ENCODE data around the gene HMGN5. TPM values are rescaled to one million over a fixed set of nuclear protein-coding genes. Genes with fewer than 3 reads are reported as not detected.

HMGN5 gene
- total RNA-seq, 1 donor = 2.0 TPM

DNA sequence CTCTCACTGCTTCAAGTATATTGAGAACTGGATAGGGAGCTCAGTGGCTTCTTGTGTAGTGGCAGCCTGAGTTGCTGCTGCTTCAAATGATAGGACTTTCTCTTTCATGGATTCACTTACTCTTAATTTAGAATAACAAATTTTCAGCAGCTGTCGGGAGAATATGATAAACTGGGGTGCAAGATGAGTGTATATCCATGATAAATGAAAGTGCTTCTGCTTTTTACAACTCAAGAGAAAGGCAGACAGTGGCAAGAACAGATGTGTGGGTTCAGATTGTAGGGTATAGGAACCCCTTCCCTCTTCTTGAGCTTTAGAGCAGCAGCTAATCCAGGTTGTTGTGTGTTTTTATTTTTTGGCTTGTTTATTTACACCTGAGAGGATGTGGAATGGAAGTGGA is 1.2 kb upstream of the HMGN5 start:
- DNase-seq (ENCODE audit: low read depth) = no peak
- peak overlapping the region; percentile 79 for H3K4me3 ChIP-seq (ENCODE audit: low read depth, low read length)
- TF ChIP-seq, protein P1, sequence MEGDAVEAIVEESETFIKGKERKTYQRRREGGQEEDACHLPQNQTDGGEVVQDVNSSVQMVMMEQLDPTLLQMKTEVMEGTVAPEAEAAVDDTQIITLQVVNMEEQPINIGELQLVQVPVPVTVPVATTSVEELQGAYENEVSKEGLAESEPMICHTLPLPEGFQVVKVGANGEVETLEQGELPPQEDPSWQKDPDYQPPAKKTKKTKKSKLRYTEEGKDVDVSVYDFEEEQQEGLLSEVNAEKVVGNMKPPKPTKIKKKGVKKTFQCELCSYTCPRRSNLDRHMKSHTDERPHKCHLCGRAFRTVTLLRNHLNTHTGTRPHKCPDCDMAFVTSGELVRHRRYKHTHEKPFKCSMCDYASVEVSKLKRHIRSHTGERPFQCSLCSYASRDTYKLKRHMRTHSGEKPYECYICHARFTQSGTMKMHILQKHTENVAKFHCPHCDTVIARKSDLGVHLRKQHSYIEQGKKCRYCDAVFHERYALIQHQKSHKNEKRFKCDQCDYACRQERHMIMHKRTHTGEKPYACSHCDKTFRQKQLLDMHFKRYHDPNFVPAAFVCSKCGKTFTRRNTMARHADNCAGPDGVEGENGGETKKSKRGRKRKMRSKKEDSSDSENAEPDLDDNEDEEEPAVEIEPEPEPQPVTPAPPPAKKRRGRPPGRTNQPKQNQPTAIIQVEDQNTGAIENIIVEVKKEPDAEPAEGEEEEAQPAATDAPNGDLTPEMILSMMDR (IDR thresholded peaks at IDR 0.05; ENCODE audit: insufficient read depth, low read length) = no peak

DNA sequence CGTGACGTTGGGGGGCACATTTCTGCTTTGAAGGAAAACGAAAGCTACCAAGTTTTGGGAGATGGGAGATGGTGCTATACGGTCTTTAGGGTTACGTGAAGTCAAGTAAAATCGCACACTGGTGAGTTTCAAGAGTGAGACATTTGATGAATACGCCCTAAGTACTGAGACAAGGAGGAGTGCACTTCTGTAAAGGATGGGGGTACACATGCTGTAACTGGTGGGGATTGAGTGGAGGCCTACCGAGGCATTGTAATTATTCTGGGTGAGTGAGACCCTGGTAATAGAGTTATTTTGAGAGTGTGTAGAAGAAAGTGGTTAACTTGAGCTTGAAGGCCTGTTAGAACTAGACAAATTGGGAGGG is 725 bp upstream of the HMGN5 start:
- TF ChIP-seq, protein P1 (IDR thresholded peaks at IDR 0.05; ENCODE audit: insufficient read depth, low read length) = no peak
- DNase-seq (ENCODE audit: low read depth) = peak; percentile 27
- H3K4me3 ChIP-seq (ENCODE audit: low read depth, low read length) = peak overlapping the region; percentile 79

DNA sequence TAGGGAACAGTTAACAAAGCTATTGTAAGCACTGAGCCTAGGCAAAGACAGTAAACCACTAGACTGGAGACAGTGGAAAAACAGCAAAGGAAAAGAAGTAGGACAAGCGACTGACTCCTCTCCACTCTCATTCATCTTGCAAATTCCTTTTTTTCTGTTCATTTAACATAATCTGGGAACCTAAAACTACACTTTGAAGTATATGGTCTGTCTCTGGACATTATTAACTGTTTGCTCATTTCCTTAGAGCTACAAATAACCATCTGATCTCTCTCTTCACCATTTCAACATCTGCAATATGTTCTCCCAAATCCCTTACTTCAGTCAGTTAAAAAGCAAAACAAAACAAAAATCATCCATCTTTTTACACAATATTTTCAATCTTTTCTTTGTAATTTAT is 642 bp downstream of the HMGN5 start:
- DNase-seq (ENCODE audit: low read depth) = peak; percentile 15
- H3K4me3 ChIP-seq (ENCODE audit: low read depth, low read length) = peak overlapping the region; percentile 79
- TF ChIP-seq, protein P1 (IDR thresholded peaks at IDR 0.05; ENCODE audit: insufficient read depth, low read length) = no peak

- TF ChIP-seq, protein P1 (IDR thresholded peaks at IDR 0.05; ENCODE audit: insufficient read depth, low read length) = peak; percentile 62
- H3K4me3 ChIP-seq (ENCODE audit: low read depth, low read length) = no peak overlapping the region
- peak; percentile 66 for DNase-seq (ENCODE audit: low read depth)
Observed at GRCh38 chrX:81195712-81196111, 6.0 kb downstream of the HMGN5 start.

DNA sequence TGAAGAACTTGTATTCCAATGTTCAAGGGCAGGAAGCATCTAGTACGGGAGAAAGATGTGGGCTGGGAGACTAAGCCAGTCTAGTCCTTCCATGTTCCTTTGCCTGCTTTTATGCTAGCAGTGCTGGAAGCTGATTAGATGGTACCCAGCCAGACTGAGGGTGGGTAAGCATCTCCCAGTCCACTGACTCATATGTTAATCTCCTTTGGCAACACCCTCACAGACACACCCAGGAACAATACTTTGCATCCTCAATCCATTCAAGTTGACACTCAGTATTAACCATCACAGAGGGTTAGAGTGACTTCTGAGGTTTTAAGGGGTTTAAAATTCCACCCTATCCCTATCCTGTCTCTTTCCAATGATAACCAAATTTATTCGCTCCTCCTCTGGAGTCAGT is 6.5 kb downstream of the HMGN5 start:
- TF ChIP-seq, protein P1 (IDR thresholded peaks at IDR 0.05; ENCODE audit: insufficient read depth, low read length) = no peak
- peak; percentile 17 for DNase-seq (ENCODE audit: low read depth)
- no peak overlapping the region for H3K4me3 ChIP-seq (ENCODE audit: low read depth, low read length)

DNA sequence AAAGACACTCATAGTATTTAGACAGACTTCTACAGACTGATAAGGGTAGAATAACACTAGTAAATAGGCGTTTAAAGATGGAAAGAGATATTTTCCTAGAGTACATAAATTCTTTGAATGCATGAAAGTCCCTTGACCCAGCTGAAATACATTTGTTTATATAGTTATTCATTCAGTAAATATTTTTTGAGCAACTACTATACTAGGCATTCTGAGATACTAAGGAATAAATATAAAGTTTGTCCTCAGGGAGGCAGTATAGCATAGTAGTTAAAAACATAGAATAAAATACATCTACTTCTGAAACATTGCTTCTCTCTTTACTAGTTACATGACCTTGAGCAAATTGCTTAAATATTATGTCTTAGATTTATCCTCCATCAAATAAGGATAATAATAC is 27.4 kb downstream of the HMGN5 start:
- TF ChIP-seq, protein P1 (IDR thresholded peaks at IDR 0.05; ENCODE audit: insufficient read depth, low read length) = peak; percentile 11
- H3K4me3 ChIP-seq (ENCODE audit: low read depth, low read length) = no peak overlapping the region
- peak; percentile 51 for DNase-seq (ENCODE audit: low read depth)

- TF ChIP-seq, protein P1 (IDR thresholded peaks at IDR 0.05; ENCODE audit: insufficient read depth, low read length) = no peak
- DNase-seq (ENCODE audit: low read depth) = no peak
- no peak overlapping the region for H3K4me3 ChIP-seq (ENCODE audit: low read depth, low read length)
Observed at GRCh38 chrX:81168391-81168790, 33.3 kb downstream of the HMGN5 start.

Data from fibroblast of the aortic adventitia (primary cell).